IPS DF 6.9 (cell line): Measurements from ENCODE around the gene BCAR1.

ENCODE experiments used
- DNase-seq: peaks from one replicate; pipeline ENCODE4 v3.0.0-alpha.2; 2013; ENCODE audit warnings: low read depth, low spot score
- H3K27ac ChIP-seq: one replicate; pipeline ENCODE4 v1.5.1; 2013; ENCODE audit warnings: low read length, control low read depth
- H3K27me3 ChIP-seq: 2 replicates; pipeline ENCODE4 v1.6.1; 2013; ENCODE audit warnings: mild to moderate bottlenecking, low read length; ENCODE audit not compliant: control insufficient read depth, insufficient read depth
- H3K36me3 ChIP-seq: 2 replicates; pipeline ENCODE4 v1.6.1; 2013; ENCODE audit warnings: low read length; ENCODE audit not compliant: control insufficient read depth, insufficient read depth
- H3K4me1 ChIP-seq: 2 replicates; pipeline ENCODE4 v1.6.1; 2013; ENCODE audit warnings: low read length; ENCODE audit not compliant: control insufficient read depth, insufficient read depth
- H3K4me3 ChIP-seq: 2 replicates; pipeline ENCODE4 v1.5.1; 2013; ENCODE audit warnings: mild to moderate bottlenecking, low read length
- H3K9me3 ChIP-seq: 2 replicates; pipeline ENCODE4 v1.6.1; 2013; ENCODE audit warnings: low read length, inconsistent platforms; ENCODE audit not compliant: control insufficient read depth, insufficient read depth
- WGBS: extraction: QIAGEN DNeasy Blood & Tissue Kit; methylation state at CpG from one replicate; pipeline ENCODE4 v1.1.7; 2013; ENCODE audit warnings: mixed read lengths, missing lambda C conversion rate; ENCODE audit not compliant: insufficient read length, insufficient coverage; 5-methylcytosine and 5-hydroxymethylcytosine counted together

BCAR1 gene

DNA sequence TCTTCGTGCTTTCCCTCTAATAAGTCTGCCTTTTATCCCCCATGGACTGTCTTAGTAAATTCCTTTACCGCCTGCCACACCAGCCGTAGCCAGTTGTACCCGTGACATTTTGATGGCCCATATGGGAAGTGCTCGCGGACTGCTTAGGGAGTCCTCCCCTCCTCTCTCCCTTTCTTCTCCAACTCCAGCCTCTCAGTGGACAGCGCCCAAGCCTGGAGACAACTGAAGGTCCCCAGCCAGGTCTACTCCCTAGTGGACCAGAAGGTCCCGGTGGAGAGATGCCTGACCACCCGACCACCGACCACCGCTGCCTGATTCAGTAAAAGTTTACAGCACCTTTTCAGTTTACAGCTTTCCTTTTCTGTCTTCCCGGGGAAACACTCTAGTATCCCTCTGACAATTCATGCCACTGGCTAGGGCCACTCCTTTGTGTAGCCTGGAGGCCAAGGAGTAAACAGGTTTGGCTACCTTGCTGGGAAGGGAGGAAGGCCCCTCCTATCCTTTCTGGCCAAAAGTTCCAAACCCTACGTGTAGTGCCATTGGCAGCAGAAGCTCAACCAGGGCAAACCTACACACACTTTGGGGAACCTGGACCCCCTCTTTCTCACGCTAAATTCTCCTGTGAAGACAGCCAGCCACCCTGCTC is 62.5 kb downstream of the BCAR1 start:
- Histone ChIP-seq H3K4me3 (no peak overlapping the region), H3K36me3 (no peaks in the 10 kb centered on the region), H3K4me1 (no peaks in the 10 kb centered on the region), H3K9me3 (no peaks in the 10 kb centered on the region), H3K27ac (no peak overlapping the region), H3K27me3 (no peaks in the 10 kb centered on the region)
- WGBS, result no CpG with 5 or more reads among the region's 14 CpGs
- no peak for DNase-seq

DNA sequence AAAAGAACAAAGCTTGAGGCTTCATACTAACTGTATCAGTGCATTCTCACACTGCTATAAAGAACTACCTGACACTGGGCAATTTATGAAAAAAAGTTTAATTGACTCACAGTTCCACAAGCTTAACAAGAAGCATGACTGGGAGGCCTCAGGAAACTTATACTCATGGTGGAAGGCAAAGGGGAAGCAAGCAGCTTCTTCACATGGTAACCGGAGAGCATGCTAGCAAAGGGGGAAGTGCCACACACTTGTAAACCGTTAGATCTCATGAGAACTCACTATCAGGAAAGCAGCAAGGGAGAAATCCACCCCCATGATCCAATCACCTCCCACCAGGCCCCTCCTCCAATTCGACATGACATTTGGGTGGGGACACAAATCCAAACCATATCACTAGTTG is 69.8 kb downstream of the BCAR1 start:
- Histone ChIP-seq H3K4me3 (no peak overlapping the region), H3K36me3 (no peaks in the 10 kb centered on the region), H3K27me3 (no peaks in the 10 kb centered on the region), H3K4me1 (no peaks in the 10 kb centered on the region), H3K9me3 (no peaks in the 10 kb centered on the region), H3K27ac (no peak overlapping the region)
- no CpG with 5 or more reads among the region's 3 CpGs for WGBS
- no peak for DNase-seq

DNA sequence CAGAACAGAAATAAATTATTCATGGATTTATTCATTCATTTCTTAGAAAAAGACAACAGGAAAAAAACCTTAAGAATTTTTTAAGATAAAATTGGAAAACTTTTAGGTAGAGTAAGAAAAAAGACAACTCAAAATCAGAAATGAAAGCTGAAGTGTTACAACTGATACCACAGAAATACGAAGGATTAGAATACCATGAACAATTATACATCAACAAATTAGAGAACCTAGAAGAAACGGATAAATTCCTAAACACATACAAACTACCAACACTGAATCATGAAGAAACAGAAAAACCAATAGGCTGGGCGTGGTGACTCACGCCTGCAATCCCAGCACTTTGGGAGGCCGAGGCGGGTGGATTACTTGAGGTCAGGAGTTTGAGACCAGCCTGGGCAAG is 72.2 kb downstream of the BCAR1 start:
- Histone ChIP-seq H3K9me3 (peaks cover 3% of the 10 kb centered on the region; the same call in 1 of the 2 replicates), H3K4me1 (no peaks in the 10 kb centered on the region), H3K4me3 (no peak overlapping the region), H3K27me3 (no peaks in the 10 kb centered on the region), H3K27ac (no peak overlapping the region), H3K36me3 (peaks cover 7% of the 10 kb centered on the region; the same call in 1 of the 2 replicates)
- WGBS, result no CpG with 5 or more reads among the region's 6 CpGs
- DNase-seq, result no peak
